ENCODE data around the gene ACTBL2.

- TF ChIP-seq POLR2A (IDR thresholded peaks at IDR 0.05) (no peak), CTCF (IDR thresholded peaks at IDR 0.05) (no peak)
Measured at GRCh38 chr5:57476601-57477056, 6.0 kb downstream of the ACTBL2 start.
